GM12864 (cell line): ENCODE results near the gene GMDS.
A peak's percentile ranks its signal among the peaks of the same experiment; 100 is the strongest.
"Not testable (repeated sequence)": the region's sequence is repeated elsewhere in the genome, so short reads cannot be mapped to it uniquely, and the experiment has no call there.

Source experiments
- DNase-seq: peaks from one replicate; pipeline ENCODE4 v3.0.0-alpha.2; 2011; ENCODE audit warnings: low read depth
- H3K4me3 ChIP-seq: 2 replicates; pipeline ENCODE4 v1.5.1; 2011; ENCODE audit warnings: mild to moderate bottlenecking, low read depth, low read length, control low read depth
- CTCF ChIP-seq: IDR thresholded peaks from 2 replicates; pipeline ENCODE4 v1.5.1; 2011; ENCODE audit warnings: low read depth, mild to moderate bottlenecking, moderate library complexity, low read length, control low read depth, inconsistent platforms; ENCODE audit errors: missing control alignments

The GMDS gene

GRCh38 chr6:1679688-1680068 is 565.7 kb downstream of the GMDS start:
- no peak for DNase-seq
- no peak for TF ChIP-seq CTCF

GRCh38 chr6:1679031-1679687 is 566.2 kb downstream of the GMDS start:
- no peak for DNase-seq
- no peak for TF ChIP-seq CTCF
- no peak overlapping the region for H3K4me3 ChIP-seq

More at GRCh38 chr6:1679688-1680068, 565.7 kb downstream of the GMDS start:
- H3K4me3 ChIP-seq = no peak overlapping the region

GRCh38 chr6:1678201-1678600 is 567.2 kb downstream of the GMDS start:
- no peak overlapping the region for H3K4me3 ChIP-seq
- TF ChIP-seq CTCF = no peak
- DNase-seq = no peak

- no peak for DNase-seq
Observed at GRCh38 chr6:1672379-1672778, 573.0 kb downstream of the GMDS start.

GRCh38 chr6:1670711-1671462 is 574.5 kb downstream of the GMDS start:
- peak; percentile 58 for DNase-seq
- no peak for TF ChIP-seq CTCF
- H3K4me3 ChIP-seq = no peak overlapping the region

More at GRCh38 chr6:1672379-1672778, 573.0 kb downstream of the GMDS start:
- no peak overlapping the region for H3K4me3 ChIP-seq
- TF ChIP-seq CTCF = no peak

GRCh38 chr6:1669996-1670395 is 575.4 kb downstream of the GMDS start:
- TF ChIP-seq CTCF = no peak
- peak; percentile 79 for DNase-seq
- H3K4me3 ChIP-seq = no peak overlapping the region

GRCh38 chr6:1668456-1668855 is 576.9 kb downstream of the GMDS start:
- not testable (repeated sequence) for DNase-seq, H3K4me3 ChIP-seq
